ENCODE data around the gene MCUR1. TPM values are rescaled to one million over a fixed set of nuclear protein-coding genes. Genes with fewer than 3 reads are reported as not detected.

MCUR1 gene
- polyA plus RNA-seq, 3 donors = 49.7 to 61.2 (median 51.5) TPM

- no peak for DNase-seq
Measured at GRCh38 chr6:13743736-13744127, 70.6 kb downstream of the MCUR1 start.

- DNase-seq = no peak
Measured at GRCh38 chr6:13742961-13743735, 71.2 kb downstream of the MCUR1 start.

DNA sequence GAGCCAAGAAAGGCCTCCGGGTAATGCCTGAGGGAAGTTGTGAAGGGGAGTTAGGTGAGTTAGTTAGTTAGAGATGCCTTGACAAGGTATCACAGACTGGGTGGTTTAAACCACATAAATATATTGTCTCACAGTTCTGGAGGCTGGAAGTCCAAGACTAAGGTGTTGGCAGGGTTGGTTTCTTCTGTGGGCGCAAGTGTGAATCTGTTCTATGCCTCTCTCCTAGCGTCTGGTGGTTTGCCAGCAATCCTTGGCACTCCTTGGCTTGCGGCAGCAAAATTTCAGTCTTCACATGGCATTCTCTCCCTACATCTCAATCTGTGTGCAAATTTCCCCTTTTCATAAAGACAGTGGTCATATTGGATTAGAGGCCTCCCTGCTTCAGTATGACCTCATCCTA lies 73.0 kb downstream of the MCUR1 start:
- DNase-seq = no peak

Other genes with a start within 250 kb of the MCUR1 start
- gene SIRT5, start 240.0 kb downstream of the MCUR1 start, polyA plus RNA-seq (ENCODE audit: insufficient read length in 3 of 3) = 10 to 100 TPM; 16.9 to 24.9 (median 23.8) TPM
- gene NOL7, start 199.2 kb downstream of the MCUR1 start, polyA plus RNA-seq (ENCODE audit: insufficient read length in 3 of 3) = 10 to 100 TPM; 80.8 to 88.1 (median 87.1) TPM
- 10 to 100 TPM; 39.9 to 41.6 (median 39.9) TPM for gene RANBP9, start 102.7 kb downstream of the MCUR1 start, polyA plus RNA-seq (ENCODE audit: insufficient read length in 3 of 3)
- gene RNF182, start 110.4 kb upstream of the MCUR1 start, polyA plus RNA-seq (ENCODE audit: insufficient read length in 3 of 3) = 1 to 10 TPM; 3.0 to 4.1 (median 3.5) TPM